ENCODE measurements around the gene DSG4.

DNA sequence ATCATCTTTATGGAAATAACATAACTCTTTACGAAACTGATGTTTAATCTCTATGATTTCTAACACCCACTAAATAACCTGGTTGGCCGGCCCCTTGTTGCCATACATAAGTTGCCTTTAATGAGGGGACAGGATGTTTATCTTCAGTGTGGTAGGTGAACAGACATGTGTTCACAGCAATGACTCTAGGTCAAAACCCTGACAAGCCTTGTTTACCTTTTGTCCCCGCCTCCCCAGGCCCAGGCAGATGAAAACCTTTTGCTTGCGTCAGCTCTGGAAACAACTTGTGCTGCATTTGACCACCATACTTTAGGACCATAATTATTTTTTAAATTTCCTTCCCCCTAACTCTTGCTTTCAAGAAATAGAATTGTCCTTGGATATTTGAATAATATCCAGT lies 2.9 kb upstream of the DSG4 start:
- no peak for TF ChIP-seq ZC3H11A (IDR thresholded peaks at IDR 0.05)
- TF ChIP-seq CTCF (IDR thresholded peaks at IDR 0.05) = no peak
